ENCODE data around the gene TUFT1. TPM values are rescaled to one million over a fixed set of nuclear protein-coding genes. Genes with fewer than 3 reads are reported as not detected.
A peak's percentile ranks its signal among the peaks of the same experiment; 100 is the strongest.
"Not testable (repeated sequence)": the region's sequence is repeated elsewhere in the genome, so short reads cannot be mapped to it uniquely, and the experiment has no call there.

The TUFT1 gene
- total RNA-seq, 4 donors from 2014 or later, result 15.1 to 20.4 (median 17.5) TPM

DNA sequence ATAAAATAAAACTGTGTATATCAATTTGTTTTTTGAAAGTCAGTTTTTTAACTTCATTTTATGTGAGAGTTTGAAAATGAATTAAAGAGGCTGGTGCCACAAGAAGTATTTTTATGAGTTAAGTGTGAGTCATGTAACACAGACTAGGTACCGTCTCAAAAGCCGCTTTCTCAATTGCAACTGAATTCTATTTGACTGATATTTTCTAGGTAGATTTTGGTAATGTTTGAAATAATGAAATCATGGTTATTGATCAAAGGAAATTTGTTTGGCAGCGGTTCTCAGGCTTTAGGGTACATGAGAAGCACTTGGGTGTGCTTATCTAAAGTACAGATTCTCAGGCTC is 76.4 kb downstream of the TUFT1 start:
- Histone ChIP-seq H3K4me3 (no peak overlapping the region), H3K27ac (peak overlapping the region in 2 of 4 donors; percentile 9 to 81), H3K4me1 (peaks cover 5 to 88% (median 22%) of the 10 kb centered on the region in 3 donors), H3K9me3 (no peaks in the 10 kb centered on the region), H3K27me3 (no peaks in the 10 kb centered on the region), H3K36me3 (no peaks in the 10 kb centered on the region)
- ATAC-seq, result no peak
- TF ChIP-seq POLR2AphosphoS5 (IDR thresholded peaks at IDR 0.05) (no peak), EP300 (IDR thresholded peaks at IDR 0.05) (no peak), POLR2A (IDR thresholded peaks at IDR 0.05) (no peak)
- TF ChIP-seq, protein P1, sequence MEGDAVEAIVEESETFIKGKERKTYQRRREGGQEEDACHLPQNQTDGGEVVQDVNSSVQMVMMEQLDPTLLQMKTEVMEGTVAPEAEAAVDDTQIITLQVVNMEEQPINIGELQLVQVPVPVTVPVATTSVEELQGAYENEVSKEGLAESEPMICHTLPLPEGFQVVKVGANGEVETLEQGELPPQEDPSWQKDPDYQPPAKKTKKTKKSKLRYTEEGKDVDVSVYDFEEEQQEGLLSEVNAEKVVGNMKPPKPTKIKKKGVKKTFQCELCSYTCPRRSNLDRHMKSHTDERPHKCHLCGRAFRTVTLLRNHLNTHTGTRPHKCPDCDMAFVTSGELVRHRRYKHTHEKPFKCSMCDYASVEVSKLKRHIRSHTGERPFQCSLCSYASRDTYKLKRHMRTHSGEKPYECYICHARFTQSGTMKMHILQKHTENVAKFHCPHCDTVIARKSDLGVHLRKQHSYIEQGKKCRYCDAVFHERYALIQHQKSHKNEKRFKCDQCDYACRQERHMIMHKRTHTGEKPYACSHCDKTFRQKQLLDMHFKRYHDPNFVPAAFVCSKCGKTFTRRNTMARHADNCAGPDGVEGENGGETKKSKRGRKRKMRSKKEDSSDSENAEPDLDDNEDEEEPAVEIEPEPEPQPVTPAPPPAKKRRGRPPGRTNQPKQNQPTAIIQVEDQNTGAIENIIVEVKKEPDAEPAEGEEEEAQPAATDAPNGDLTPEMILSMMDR (IDR thresholded peaks at IDR 0.05), result no peak
- WGBS, 2 donors (ENCODE audit: low coverage in 1 of 2), result 60 to 73% methylated on average over 3 of the region's 3 CpGs

DNA sequence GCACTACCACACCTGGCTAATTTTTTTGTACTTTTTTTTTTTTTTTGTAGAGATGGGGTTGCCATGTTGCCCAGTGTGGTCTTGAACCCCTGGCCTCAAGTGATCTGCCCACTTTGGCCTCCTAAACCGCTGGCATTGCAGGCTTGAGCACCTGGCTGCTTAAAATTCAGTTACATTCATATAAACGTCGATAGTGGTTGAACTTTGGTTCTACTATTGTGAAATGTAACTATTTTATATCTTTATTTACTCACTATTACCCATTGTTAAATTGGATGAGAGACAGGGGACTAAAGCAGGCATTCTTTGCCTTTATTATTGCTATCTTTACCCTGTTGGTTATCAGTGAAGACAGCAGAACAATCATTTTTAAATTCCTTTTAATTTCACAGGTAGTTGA is 77.9 kb downstream of the TUFT1 start:
- Histone ChIP-seq H3K4me3 (no peak overlapping the region), H3K36me3 (no peaks in the 10 kb centered on the region), H3K27ac (peak overlapping the region in 2 of 4 donors; percentile 45 to 81), H3K9me3 (no peaks in the 10 kb centered on the region), H3K4me1 (peaks cover 5 to 100% (median 22%) of the 10 kb centered on the region in 3 donors), H3K27me3 (no peaks in the 10 kb centered on the region)
- no peak for ATAC-seq
- WGBS, 2 donors (ENCODE audit: low coverage in 1 of 2), result 89 to 92% methylated on average over 2 to 3 of the region's 3 CpGs
- TF ChIP-seq EP300 (IDR thresholded peaks at IDR 0.05) (no peak), POLR2A (IDR thresholded peaks at IDR 0.05) (no peak), POLR2AphosphoS5 (IDR thresholded peaks at IDR 0.05) (no peak)
- TF ChIP-seq, protein P1 (IDR thresholded peaks at IDR 0.05), result no peak

DNA sequence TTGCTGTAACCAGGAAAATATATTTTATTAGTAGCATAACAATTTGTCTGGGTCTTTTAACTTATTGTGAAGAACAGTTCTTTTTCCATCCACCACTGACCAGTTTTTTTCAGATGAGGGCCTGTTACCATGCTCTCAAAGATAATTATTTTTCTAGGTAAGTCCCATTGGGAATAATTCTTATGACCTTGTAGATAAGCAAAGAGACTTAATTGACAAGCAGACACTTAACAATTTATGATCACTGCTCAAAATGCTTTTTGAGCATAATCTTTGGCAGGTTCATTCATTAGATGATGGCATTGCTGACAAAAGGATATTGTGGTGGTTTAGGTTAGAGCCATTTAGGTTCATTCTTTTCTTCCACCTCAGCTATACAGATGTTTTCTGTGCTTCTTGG is 78.4 kb downstream of the TUFT1 start:
- H3K4me1 ChIP-seq, result peaks cover 5 to 96% (median 18%) of the 10 kb centered on the region in 3 donors
- no peak overlapping the region for H3K4me3 ChIP-seq
- peak overlapping the region in 3 of 4 donors; percentile 45 to 81 (median 78) for H3K27ac ChIP-seq
- no peaks in the 10 kb centered on the region for H3K36me3 ChIP-seq
- no peak for ATAC-seq
- no peaks in the 10 kb centered on the region for H3K9me3 ChIP-seq
- H3K27me3 ChIP-seq, result no peaks in the 10 kb centered on the region
- TF ChIP-seq POLR2AphosphoS5 (IDR thresholded peaks at IDR 0.05) (no peak), EP300 (IDR thresholded peaks at IDR 0.05) (no peak), POLR2A (IDR thresholded peaks at IDR 0.05) (no peak)
- TF ChIP-seq, protein P1 (IDR thresholded peaks at IDR 0.05), result no peak

DNA sequence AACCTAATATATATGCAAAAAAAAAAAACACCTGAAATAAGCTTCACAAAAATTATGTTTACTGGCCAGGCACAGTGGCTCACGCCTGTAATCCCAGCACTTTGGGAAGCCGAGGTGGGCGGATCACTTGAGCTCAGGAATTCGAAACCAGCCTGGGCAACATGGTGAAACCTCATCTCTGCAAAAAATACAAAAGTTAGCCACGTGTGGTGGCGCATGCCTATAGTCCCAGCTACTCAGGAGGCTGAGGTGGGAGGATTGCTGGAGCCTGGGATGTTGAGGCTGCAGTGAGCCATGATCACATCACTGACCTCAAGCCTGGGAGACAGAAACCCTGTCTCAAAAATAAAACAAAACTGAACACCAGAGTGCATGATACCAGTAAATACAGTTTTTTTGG is 78.9 kb downstream of the TUFT1 start:
- 55 to 82% methylated on average over 4 to 6 of the region's 6 CpGs for WGBS, 2 donors (ENCODE audit: low coverage in 1 of 2)
- Histone ChIP-seq H3K27ac (peak overlapping the region; percentile 31 to 81 (median 76)), H3K4me1 (peaks cover 5 to 91% (median 17%) of the 10 kb centered on the region in 3 donors)
- not testable (repeated sequence) for H3K36me3 ChIP-seq, H3K4me3 ChIP-seq, H3K27me3 ChIP-seq, H3K9me3 ChIP-seq, ATAC-seq

DNA sequence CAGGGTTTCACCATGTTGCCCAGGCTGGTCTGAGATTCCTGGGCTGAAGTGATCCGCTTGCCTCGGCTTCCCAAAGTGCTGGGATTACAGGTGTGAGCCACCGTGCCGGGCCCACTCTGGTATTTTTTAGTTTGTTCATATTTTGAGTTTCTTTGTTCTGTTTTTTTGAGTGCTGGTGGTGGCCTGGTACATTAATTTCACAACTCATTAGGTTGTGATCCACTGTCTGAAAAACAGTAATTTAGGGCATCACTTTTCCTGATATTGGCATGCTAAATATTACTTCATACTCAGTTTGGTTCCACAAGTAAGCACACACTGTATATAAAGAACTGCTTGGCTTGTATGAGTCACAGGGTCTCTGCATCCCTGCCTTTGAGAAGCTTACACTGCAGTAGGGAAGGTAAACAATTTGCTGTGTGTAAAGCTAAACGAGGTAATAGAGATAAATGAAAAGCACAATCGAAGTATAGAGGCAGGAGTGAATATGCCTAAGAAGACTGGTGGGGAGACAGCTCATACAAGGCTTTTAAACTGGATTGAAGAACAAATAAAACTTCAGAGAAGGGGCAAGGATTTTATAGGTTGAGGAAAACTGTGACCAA is 79.5 kb downstream of the TUFT1 start:
- H3K27me3 ChIP-seq, result no peaks in the 10 kb centered on the region
- no peak overlapping the region for H3K4me3 ChIP-seq
- peak; percentile 41 for ATAC-seq
- TF ChIP-seq POLR2A (IDR thresholded peaks at IDR 0.05) (no peak), POLR2AphosphoS5 (IDR thresholded peaks at IDR 0.05) (no peak), EP300 (IDR thresholded peaks at IDR 0.05) (no peak)
- TF ChIP-seq, protein P1 (IDR thresholded peaks at IDR 0.05), result no peak
- no peaks in the 10 kb centered on the region for H3K36me3 ChIP-seq
- no peaks in the 10 kb centered on the region for H3K9me3 ChIP-seq
- WGBS, 2 donors (ENCODE audit: low coverage in 1 of 2), result 59 to 81% methylated on average over 4 to 6 of the region's 6 CpGs
- H3K4me1 ChIP-seq, result peaks cover 5 to 86% (median 17%) of the 10 kb centered on the region in 3 donors
- peak overlapping the region; percentile 31 to 81 (median 76) for H3K27ac ChIP-seq
